GM19240 (cell line): ENCODE data around the gene KRT80.
A peak's percentile ranks its signal among the peaks of the same experiment; 100 is the strongest.

ENCODE experiments used
- DNase-seq: peaks from one replicate; pipeline ENCODE4 v3.0.0; 2011; ENCODE audit warnings: low spot score; ENCODE audit not compliant: insufficient read length

KRT80 gene

GRCh38 chr12:52229836-52230343 lies 38.1 kb upstream of the KRT80 start:
- DNase-seq: no peak

GRCh38 chr12:52228931-52229330 lies 37.1 kb upstream of the KRT80 start:
- DNase-seq: no peak

DNA sequence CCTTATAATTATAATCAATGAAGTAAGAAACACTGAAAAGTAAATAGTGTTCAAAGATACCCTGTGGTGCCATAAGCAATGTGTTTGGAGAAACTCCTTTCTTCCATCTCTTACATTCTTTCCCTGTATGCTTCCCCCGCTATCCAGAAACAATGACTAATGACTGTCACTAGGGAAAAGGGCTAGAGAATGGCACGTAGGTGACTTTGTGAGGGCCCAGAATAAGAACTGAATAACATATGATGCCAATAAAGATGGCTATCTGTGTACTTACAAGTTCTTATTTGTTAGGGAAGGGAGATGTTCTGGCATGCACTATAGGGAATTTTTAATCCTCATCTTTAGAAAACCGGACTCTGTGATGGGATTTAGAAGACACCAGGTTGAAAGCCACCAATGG lies 36.6 kb upstream of the KRT80 start:
- DNase-seq: no peak

DNA sequence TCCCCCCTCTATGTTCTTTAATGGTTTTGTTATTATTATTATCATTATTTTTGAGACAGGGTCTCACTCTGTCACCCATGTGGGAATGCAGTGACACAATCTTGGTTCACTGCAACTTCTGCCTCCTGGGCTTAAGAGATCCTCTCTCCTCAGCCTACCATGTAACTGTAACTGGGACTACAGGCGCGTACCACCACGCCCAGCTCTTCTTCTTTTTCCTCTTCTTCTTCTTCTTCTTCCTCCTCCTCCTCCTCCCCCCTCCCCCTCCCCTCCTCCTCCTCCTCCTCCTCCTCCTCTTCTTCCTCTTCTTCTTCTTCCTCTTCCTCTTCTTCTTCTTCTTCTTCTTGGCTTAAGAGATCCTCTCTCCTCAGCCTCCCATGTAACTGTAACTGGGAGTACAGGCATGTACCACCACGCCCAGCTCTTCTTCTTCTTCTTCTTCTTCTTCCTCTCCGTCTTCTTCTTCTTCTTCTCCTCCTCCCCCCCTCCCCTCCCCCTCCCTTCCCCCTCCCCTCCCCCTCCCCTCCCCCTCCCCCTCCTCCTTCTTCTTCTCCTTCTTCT lies 35.9 kb upstream of the KRT80 start:
- DNase-seq: no peak

- DNase-seq: no peak
Measured at GRCh38 chr12:52226446-52226845, 34.6 kb upstream of the KRT80 start.

- DNase-seq: no peak
Measured at GRCh38 chr12:52225752-52226151, 33.9 kb upstream of the KRT80 start.

DNA sequence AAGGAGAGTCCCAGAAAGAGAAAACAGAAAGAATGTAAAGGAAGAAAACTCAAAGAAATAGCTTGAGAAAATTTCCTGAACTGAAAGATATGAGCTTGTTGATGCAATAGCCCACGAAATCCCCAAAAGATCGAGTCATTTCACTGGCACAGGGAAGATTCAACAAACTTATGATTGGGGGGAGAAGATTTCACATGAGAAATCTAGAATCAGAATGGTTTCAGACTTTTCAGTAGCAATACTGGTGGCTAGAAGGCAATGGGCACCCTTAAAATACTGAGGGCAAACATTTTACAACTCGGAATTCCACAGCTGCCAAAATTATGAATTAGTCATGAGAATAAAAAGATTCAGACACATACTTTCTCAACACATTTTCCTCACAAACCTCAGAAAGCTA lies 32.3 kb upstream of the KRT80 start:
- DNase-seq: no peak

DNA sequence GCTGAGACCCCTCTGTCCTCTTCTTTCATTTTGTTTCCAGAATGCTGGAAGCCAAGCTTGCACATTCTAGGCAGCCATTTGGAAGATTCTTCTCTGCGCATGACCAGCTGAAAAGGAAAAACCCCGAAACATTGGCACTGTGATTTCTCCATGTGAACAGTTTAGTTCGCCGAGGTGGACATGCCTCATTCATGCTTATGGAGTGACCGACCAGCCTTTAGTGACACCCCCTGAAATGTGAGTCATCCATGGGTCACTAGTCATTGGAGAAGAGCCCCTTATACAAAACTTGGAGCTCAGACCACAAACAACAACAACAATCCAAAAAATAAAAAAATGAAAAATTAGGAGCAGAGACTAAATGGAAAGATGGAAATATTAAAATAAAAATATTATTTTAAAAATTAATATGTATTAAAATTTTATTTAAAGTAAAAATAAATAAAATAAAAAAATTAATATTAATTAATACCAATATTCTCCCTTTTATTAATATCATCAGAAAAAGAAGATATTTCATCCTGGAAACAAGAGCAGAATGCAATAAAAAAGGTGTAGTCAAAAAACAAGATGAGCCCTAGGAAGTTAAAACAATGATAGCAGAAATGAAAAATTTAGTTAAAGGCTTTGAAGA lies 31.7 kb upstream of the KRT80 start:
- DNase-seq: no peak

GRCh38 chr12:52222692-52223091 lies 30.9 kb upstream of the KRT80 start:
- no peak for DNase-seq

- no peak for DNase-seq
Measured at GRCh38 chr12:52221912-52222457, 30.2 kb upstream of the KRT80 start.

DNA sequence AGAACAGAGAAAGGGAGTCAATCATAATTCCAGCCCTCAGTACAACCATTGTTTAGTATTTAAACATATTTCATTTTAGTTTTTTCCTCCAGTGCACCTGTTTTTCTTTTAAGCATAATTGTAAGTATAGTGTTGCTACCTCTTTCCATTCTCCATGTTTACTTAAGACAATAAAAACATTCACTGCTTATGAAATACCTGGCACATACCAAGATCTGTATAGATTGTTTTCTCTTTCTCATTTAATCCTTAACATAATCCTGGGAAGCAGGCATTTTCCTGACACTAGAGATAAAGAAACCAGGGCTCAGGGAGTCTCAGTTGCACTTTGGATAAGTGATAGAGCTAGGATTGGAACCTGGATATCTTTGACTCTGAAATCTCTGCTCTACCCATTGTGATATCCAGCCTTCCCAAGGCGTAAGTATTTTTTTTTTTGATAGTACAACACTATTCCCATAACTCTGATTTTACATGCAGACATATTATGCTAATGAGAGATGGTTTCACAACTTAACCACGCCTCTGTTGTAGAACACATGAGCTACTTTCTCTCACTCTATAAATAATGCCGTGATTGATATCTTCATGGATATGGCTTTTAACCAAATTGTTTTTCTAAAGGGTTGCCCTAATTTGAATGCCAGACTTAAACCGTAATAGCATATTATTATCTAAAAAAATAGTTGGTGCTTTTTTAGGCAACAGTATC lies 29.4 kb upstream of the KRT80 start:
- DNase-seq: no peak

DNA sequence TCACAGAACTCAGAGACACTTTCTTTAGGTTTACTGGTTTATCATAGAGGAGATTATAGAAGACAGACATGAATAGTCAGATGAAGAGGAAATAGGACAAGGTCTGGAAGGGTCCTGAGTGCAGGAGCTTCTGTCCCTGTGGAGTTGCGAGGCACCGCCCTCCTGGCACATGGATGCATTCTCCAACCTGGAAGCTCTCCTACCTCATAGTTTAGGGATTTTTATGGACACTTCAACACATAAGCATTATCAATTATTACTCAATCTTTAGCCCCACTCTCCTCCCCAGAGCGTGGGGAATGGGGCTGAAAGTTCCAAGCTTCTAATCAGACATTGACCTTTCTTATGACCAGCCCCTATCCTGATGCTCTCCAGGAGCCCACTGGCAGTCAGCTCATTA lies 28.7 kb upstream of the KRT80 start:
- DNase-seq: no peak

DNA sequence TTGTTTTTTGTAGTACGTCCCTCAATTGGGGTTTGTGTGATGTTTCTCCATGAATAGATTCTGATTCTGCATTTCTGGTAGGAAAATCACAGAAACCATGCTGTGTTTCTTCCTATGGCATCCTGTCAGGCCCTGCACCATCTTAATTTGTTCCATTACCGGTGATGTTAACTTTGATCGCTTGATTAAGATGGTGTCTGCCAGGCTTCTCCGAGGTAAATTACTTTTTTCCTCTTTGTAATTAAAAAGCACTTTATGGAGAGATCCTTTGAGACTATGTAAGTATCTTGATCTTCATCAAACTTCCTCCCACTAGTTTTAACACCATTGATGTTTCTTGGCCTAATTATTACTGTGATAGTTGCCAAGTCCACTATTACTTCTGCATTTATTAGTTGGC lies 26.2 kb upstream of the KRT80 start:
- DNase-seq: no peak

- no peak for DNase-seq
Measured at GRCh38 chr12:52217223-52217622, 25.4 kb upstream of the KRT80 start.

GRCh38 chr12:52216807-52217206 lies 25.0 kb upstream of the KRT80 start:
- no peak for DNase-seq

DNA sequence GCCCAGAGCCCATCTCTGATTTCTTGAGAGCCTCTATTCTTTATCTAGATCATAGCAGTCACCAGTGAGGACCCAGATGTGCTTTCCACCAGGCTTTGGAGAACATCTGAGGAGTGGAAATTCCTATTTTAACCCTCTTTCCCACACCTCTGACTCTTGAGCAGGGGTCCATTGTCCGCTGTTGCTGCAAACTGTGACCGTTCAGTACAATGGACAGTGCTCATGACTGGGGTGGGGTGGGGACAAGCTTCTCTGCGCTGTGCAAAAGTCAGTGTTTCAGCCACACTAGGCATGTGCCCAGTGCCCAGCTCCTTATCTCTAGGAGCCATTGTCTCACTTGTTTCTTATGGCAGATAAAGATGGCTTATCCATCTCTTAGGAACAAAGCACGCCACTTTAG lies 24.3 kb upstream of the KRT80 start:
- DNase-seq: no peak

DNA sequence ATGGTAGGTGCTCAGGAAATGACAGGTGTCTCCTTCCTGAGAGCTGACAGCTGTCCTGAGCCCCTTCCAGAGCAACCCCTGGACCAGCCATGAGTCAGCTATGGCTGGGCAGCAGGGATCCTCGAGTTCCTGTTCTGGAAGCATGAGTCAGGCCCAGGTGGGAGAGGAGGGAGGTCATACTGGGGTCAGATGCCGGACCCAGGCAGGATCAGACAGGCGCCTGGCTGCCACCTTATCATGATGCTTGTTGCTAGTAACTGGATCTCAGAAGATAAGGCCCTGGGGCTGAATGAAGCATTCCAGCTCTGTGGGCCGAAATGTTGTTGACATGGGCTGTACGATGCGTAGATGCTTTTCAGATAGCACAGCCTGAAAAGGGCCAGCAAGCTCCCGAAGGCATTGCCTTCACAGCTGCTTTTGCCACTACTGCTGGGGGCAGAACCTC lies 23.8 kb upstream of the KRT80 start:
- DNase-seq: no peak

DNA sequence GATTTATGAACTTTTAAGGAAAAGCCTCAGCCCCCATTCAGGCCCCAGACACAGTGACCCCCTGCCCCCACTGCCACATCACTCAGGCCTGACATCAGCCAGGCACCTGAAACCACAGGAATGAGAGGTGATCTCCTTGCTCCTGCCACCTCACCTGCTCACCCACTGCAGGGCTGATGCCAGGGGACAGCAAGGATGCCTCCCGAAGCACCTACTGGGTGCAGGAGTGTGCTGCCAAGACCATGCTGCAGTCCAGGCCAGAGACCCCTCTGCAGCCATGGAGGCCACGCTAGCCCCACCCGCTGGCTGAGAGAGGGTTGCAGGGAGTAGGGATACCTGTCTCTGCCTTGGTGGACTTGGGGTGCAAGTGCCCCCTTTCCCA lies 22.6 kb upstream of the KRT80 start:
- DNase-seq: no peak

- DNase-seq: peak; percentile 43
Measured at GRCh38 chr12:52213564-52214420, 22.0 kb upstream of the KRT80 start.

DNA sequence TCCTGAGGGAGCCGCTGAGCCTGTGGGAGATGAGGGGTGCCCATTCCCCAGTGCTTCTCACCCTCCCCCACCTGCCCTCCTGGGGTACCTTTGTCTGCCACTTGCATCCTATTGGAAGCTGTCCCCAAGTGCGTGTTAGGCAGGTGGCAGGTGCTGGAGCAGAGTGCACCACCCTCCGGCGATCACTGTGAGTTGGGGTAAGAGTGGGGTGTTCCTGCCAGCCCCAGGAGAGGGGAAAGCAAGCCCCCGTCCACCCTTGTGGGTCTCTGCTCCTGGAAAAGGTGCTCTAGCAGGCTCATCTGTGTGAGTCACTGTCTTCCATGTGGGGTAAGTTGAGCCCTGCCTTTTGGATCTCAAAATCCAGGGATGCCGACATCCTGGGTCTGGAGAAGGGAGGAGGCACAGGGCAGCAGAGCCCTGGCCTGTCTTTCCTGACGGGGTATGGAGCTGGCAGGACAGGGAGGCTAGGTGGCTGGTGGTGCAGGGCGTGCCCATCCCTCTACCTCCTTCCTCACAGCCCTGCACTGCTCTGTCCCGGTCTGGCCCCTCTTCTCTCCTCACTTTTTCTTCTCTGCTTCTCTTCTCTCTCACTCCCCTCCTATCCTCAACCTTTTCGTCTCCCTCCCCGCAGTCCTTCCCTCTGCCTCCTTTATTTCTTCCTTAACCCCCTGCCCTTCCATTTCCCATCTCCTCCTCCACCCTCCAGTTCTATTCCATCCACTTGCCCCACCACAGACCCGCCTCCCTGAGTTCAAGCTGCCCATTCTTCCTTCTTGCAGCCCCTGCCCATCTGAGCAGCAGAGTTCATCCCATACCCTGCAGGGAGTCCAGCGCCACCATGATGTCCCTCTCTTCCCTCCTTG lies 21.1 kb upstream of the KRT80 start:
- DNase-seq: no peak
